GM23248 (cell line): ENCODE data around the gene SYT3. TPM values are rescaled to one million over a fixed set of nuclear protein-coding genes. Genes with fewer than 3 reads are reported as not detected.

Experiments
- DNase-seq: peaks from one replicate; pipeline ENCODE4 v3.0.0-alpha.2; 2015
- H2AFZ ChIP-seq: fragments of 200-600 bp; sonication (generic); 2 replicates; pipeline ENCODE4 v1.6.1; 2016; ENCODE audit warnings: antibody characterized with exemption
- H3F3A ChIP-seq: fragments of 200-600 bp; sonication (generic); 2 replicates; pipeline ENCODE4 v1.6.1; 2016; ENCODE audit warnings: mild to moderate bottlenecking, antibody characterized with exemption, mixed run types; ENCODE audit not compliant: insufficient read depth
- H3K27ac ChIP-seq: fragments of 200-600 bp; sonication (generic); 2 replicates; pipeline ENCODE4 v1.5.1; 2016; ENCODE audit warnings: mild to moderate bottlenecking
- H3K27me3 ChIP-seq: fragments of 200-600 bp; sonication (generic); replicated peaks from 2 replicates; pipeline ENCODE4 v1.6.1; 2016; ENCODE audit warnings: mild to moderate bottlenecking; ENCODE audit not compliant: insufficient read depth
- H3K36me3 ChIP-seq: fragments of 200-600 bp; sonication (generic); 2 replicates; pipeline ENCODE4 v1.6.1; 2016; ENCODE audit warnings: low read depth, mild to moderate bottlenecking
- H3K4me1 ChIP-seq: fragments of 200-600 bp; sonication (generic); 2 replicates; pipeline ENCODE4 v1.6.1; 2016; ENCODE audit warnings: mild to moderate bottlenecking; ENCODE audit not compliant: insufficient read depth
- H3K4me2 ChIP-seq: fragments of 200-600 bp; sonication (generic); one replicate; pipeline ENCODE4 v1.6.1; 2016; ENCODE audit warnings: mild to moderate bottlenecking; ENCODE audit not compliant: unreplicated experiment
- H3K4me3 ChIP-seq: fragments of 200-600 bp; sonication (generic); 2 replicates; pipeline ENCODE4 v1.5.1; 2016; ENCODE audit warnings: mild to moderate bottlenecking
- H3K79me2 ChIP-seq: fragments of 200-600 bp; sonication (generic); 2 replicates; pipeline ENCODE4 v1.6.1; 2016; ENCODE audit warnings: mild to moderate bottlenecking; ENCODE audit not compliant: insufficient read depth
- H3K9ac ChIP-seq: fragments of 200-600 bp; sonication (generic); 2 replicates; pipeline ENCODE4 v1.6.1; 2016; ENCODE audit warnings: mild to moderate bottlenecking
- H3K9me2 ChIP-seq: fragments of 200-600 bp; sonication (generic); 2 replicates; pipeline ENCODE4 v1.6.1; 2016; ENCODE audit warnings: mixed run types, mild to moderate bottlenecking, moderate library complexity; ENCODE audit not compliant: insufficient read depth
- H3K9me3 ChIP-seq: fragments of 200-600 bp; sonication (generic); one replicate; pipeline ENCODE4 v1.6.1; 2017; ENCODE audit warnings: low read depth
- H4K20me1 ChIP-seq: fragments of 200-600 bp; sonication (generic); 2 replicates; pipeline ENCODE4 v1.6.0; 2016; ENCODE audit not compliant: insufficient read depth
- EZH2 ChIP-seq: fragments of 200-600 bp; sonication (generic); IDR thresholded peaks from 2 replicates; pipeline ENCODE4 v1.6.1; 2018; ENCODE audit warnings: antibody characterized with exemption, mild to moderate bottlenecking; ENCODE audit not compliant: insufficient read depth, poor library complexity, severe bottlenecking
- EZH2phosphoT487 ChIP-seq: fragments of 200-600 bp; sonication (generic); IDR thresholded peaks from 2 replicates; pipeline ENCODE4 v1.6.1; 2018; ENCODE audit warnings: antibody characterized with exemption, moderate library complexity, mild to moderate bottlenecking, low read depth; ENCODE audit not compliant: insufficient read depth
- WGBS, 2 experiments: methylation state at CpG; one replicate each; pipeline ENCODE4 v1.1.6; 2015 to 2017; ENCODE audit warnings: low lambda C conversion rate in 2 of 2, low coverage in 1 of 2; ENCODE audit errors: missing lambda C conversion rate in 2 of 2; 5-methylcytosine and 5-hydroxymethylcytosine counted together
- in situ Hi-C: fragments of 300-500 bp; cut with MboI; formaldehyde crosslinking; loops from 2 replicates; pipeline ENCODE4 v1.15.0; 2020
- polyA plus RNA-seq: library from polyadenylated mRNA; unstranded; fragments of >200 nt; fragmentation: Nextera tagmentation; extraction: Ambion mirVana; gene quantifications from 2 replicates; pipeline ENCODE4 v1.2.1, GENCODE V29; 2016
- total RNA-seq: library from RNA; depleted of rRNA; stranded (reverse); fragments of >200 nt; shearing (Covaris generic); gene quantifications from 2 replicates; pipeline ENCODE4 v1.2.3, GENCODE V29; 2014

The SYT3 gene
- total and polyA plus RNA-seq, 2 experiments from 2014 or later: not detected

GRCh38 chr19:50667177-50667758, 27.6 kb upstream of the SYT3 start:
- H3K4me3 ChIP-seq: no peak overlapping the region
- no peak overlapping the region for H3K27ac ChIP-seq
- H3F3A ChIP-seq: no peaks in the 10 kb centered on the region
- in situ Hi-C loops: no loop called here
- H3K4me1 ChIP-seq: no peaks in the 10 kb centered on the region
- H4K20me1 ChIP-seq: no peaks in the 10 kb centered on the region
- H3K9ac ChIP-seq: no peak overlapping the region
- no peaks in the 10 kb centered on the region for H3K36me3 ChIP-seq
- peak; percentile 86; the same call in 1 of the 2 replicates for TF ChIP-seq EZH2phosphoT487
- TF ChIP-seq EZH2: peak; percentile 80
- 5 to 8% methylated on average over 7 to 29 of the region's 56 CpGs for WGBS, 2 experiments
- H3K9me2 ChIP-seq: no peaks in the 10 kb centered on the region
- no peak overlapping the region for H3K4me2 ChIP-seq
- no peaks in the 10 kb centered on the region for H3K9me3 ChIP-seq
- peaks cover 37% of the 10 kb centered on the region for H3K27me3 ChIP-seq
- no peak overlapping the region for H2AFZ ChIP-seq
- no peak for DNase-seq
- H3K79me2 ChIP-seq: no peaks in the 10 kb centered on the region

- no peak overlapping the region for H3K4me3 ChIP-seq
- no peaks in the 10 kb centered on the region for H3K9me2 ChIP-seq
- no peak overlapping the region for H2AFZ ChIP-seq
- in situ Hi-C loops: no loop called here
- H3K27ac ChIP-seq: no peak overlapping the region
- H3K4me1 ChIP-seq: no peaks in the 10 kb centered on the region
- 11% methylated on average over 31 to 45 of the region's 47 CpGs for WGBS, 2 experiments
- no peaks in the 10 kb centered on the region for H3K9me3 ChIP-seq
- H3K36me3 ChIP-seq: no peaks in the 10 kb centered on the region
- no peak overlapping the region for H3K9ac ChIP-seq
- no peaks in the 10 kb centered on the region for H3K79me2 ChIP-seq
- H3K27me3 ChIP-seq: peaks cover 37% of the 10 kb centered on the region
- H3K4me2 ChIP-seq: no peak overlapping the region
- no peaks in the 10 kb centered on the region for H4K20me1 ChIP-seq
- H3F3A ChIP-seq: no peaks in the 10 kb centered on the region
- 0 out of 2 replicates have a peak, but pooled peaks have one; percentile 13 for TF ChIP-seq EZH2phosphoT487
- TF ChIP-seq EZH2: no peak
- no peak for DNase-seq
These were observed 26.9 kb upstream of the SYT3 start for GRCh38 chr19:50666346-50667176.

GRCh38 chr19:50664204-50664603, 24.5 kb upstream of the SYT3 start:
- Histone ChIP-seq H3K4me1 (no peaks in the 10 kb centered on the region), H3K4me2 (no peak overlapping the region), H3K9ac (no peak overlapping the region), H3K79me2 (no peaks in the 10 kb centered on the region), H3K9me3 (no peaks in the 10 kb centered on the region), H3K27ac (no peak overlapping the region), H4K20me1 (no peaks in the 10 kb centered on the region), H3F3A (no peaks in the 10 kb centered on the region), H3K36me3 (no peaks in the 10 kb centered on the region), H2AFZ (no peak overlapping the region), H3K27me3 (peaks cover 37% of the 10 kb centered on the region), H3K4me3 (no peak overlapping the region), H3K9me2 (no peaks in the 10 kb centered on the region)
- DNase-seq: no peak
- TF ChIP-seq EZH2 (no peak), EZH2phosphoT487 (no peak)
- in situ Hi-C loops: no loop called here
- 61 to 72% methylated on average over 6 of the region's 6 CpGs for WGBS, 2 experiments

GRCh38 chr19:50663482-50663790, 23.8 kb upstream of the SYT3 start:
- H3K27me3 ChIP-seq: peaks cover 37% of the 10 kb centered on the region
- no peak overlapping the region for H3K9ac ChIP-seq
- H2AFZ ChIP-seq: no peak overlapping the region
- in situ Hi-C loops: no loop called here
- H3K36me3 ChIP-seq: no peaks in the 10 kb centered on the region
- H3K4me2 ChIP-seq: no peak overlapping the region
- no peaks in the 10 kb centered on the region for H3K79me2 ChIP-seq
- TF ChIP-seq EZH2phosphoT487 (no peak), EZH2 (no peak)
- H3K4me3 ChIP-seq: no peak overlapping the region
- no peaks in the 10 kb centered on the region for H3K9me3 ChIP-seq
- no peaks in the 10 kb centered on the region for H3K9me2 ChIP-seq
- no peaks in the 10 kb centered on the region for H4K20me1 ChIP-seq
- H3K27ac ChIP-seq: no peak overlapping the region
- H3F3A ChIP-seq: no peaks in the 10 kb centered on the region
- 20% methylated on average over 1 of the region's 1 CpG for WGBS, 2 experiments
- H3K4me1 ChIP-seq: no peaks in the 10 kb centered on the region
- DNase-seq: peak; percentile 40
